Measurements from ENCODE around the gene ZNF674.
"Not testable (repeated sequence)": the region's sequence is repeated elsewhere in the genome, so short reads cannot be mapped to it uniquely, and the experiment has no call there.

The ZNF674 gene

DNA sequence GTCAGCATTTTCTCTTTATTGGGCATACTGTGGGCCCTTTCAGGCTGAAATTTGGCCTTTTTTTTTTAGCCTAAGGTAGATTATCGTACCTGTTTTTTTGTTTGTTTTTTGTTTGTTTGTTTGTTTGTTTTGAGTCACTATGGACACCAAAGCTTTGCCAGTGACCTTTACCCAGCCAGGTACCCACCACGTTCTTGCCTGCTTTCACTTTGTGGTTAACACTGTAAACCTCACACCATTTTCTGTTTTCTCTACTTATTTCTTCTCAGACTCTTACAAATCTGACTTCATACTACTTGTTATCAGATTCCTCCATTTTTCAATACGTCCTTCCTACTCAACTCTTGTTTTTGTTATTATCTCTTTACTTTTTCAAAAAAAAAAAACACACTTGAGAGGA is 81.5 kb downstream of the ZNF674 start:
- no peak for DNase-seq (ENCODE audit: low read depth)

DNA sequence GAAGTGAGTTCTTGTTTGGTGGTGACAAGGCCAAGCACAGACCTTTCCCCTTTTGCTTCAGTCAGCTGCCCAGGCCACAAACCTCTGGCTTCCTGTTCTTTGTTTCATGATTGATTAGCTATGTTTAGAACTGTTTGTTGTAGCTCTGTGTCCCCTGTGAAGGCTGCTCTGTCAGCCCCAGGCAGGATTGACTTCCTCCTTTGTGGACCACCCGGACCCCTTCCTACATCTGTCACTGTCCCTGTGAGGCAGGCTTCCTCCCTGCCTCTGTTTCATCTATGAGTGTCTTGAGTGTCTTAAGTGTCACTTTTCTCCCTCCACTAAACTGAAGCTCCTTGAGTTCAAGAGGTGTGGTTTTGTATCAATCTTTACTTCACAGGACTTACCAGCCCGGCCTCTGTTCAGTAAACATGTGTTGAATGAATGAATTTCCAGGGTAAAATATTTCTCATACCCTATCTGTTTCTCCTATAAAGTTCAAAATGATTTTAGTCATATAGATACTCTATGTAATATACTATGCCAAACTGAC is 83.5 kb downstream of the ZNF674 start:
- DNase-seq (ENCODE audit: low read depth) = no peak

DNA sequence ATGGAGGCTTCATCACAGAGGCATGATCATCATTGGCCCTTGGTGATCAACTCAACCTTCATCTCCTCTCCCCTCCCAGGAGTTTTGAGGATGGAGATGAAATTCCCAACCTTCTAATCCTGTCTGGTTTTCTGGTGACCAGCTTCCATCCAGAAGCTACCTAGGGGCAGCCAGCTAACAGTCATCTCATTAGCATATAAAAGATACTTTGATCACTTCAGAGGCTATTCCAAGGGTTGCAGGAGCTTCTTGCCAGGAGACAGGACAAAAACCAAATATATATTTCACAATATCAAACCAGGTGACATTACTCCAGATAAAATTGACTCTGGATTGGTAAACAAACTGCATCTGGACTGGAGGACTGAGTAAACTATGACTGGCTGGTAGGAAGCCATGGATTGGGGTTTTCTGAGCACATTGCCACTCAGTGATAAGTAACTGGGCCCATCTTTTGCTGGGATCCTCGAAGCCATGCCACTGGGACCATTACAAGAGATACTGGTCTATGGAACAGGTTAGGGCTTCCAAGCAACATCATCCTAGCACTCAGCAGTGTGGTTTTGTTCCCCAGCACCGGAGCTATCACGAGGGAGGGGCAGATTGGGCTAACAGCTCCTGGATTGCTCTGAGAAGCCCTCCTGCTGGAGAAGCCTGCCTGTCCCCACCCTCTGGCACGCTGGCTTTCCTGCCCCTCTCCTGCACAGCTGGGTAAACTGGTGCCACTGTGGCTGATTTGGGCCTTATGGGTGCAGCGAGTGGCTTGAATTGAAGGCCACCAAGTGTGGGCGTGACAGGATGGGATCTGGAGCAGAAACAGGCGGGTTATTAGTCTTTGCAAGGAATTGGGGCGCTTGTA is 84.2 kb downstream of the ZNF674 start:
- not testable (repeated sequence) for DNase-seq (ENCODE audit: low read depth)

DNA sequence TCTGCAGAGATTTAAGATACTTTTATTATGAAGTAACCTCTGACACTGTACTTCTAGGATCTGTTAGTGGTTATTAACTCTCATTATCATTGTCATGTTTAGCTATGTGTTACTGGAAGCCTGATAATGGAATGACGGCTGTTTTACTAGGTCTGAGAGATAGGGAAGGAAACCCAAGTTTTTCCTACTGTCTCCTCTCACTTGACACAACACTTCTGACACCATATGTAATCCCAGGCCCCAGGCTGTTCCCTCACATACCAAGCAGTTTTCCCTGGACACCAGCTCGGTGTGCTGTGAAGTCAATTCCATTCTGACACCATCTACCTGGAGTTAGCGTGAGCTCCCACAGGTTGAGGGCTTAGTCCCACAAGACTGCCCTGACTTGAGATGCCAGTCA is 85.6 kb downstream of the ZNF674 start:
- DNase-seq (ENCODE audit: low read depth) = no peak

GRCh38 chrX:46456125-46456922 is 88.9 kb downstream of the ZNF674 start:
- no peak for DNase-seq (ENCODE audit: low read depth)

All from stimulated activated CD8-positive, alpha-beta memory T cell treated with anti-CD3 and anti-CD28 coated beads, Interleukin-4, amount 100 ng/mL, for 24 hours (primary cell).